GM18907 (cell line): ENCODE data around the gene ZMAT5.
"Not testable (repeated sequence)": the region's sequence is repeated elsewhere in the genome, so short reads cannot be mapped to it uniquely, and the experiment has no call there.

Experiments
- ATAC-seq: cut with Tn5 transposase; IDR thresholded peaks from one replicate; pipeline ENCODE4 v1.9.1; 2021; ENCODE audit warnings: mild to moderate bottlenecking, moderate library complexity; ENCODE audit not compliant: unreplicated experiment

ZMAT5 gene

DNA sequence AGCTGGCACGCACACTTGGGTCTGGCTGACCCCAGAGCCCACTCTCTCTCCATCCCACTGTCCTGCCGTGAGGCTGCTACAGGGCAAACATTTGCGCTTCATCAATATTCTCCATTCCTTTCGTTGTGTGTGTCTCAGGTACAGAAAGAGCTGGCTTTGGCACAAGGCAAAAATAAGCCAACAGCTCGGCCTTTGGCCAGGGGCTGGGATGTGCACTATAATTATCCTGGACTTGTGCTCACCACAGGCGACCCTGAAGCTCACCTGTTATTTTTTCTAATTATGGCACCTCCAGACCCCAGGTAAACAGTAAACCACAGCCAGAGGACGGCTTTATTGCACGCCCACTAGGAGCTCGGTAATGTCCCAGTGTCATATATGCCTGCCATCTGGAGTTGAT lies 10.9 kb downstream of the ZMAT5 start:
- no peak for ATAC-seq

DNA sequence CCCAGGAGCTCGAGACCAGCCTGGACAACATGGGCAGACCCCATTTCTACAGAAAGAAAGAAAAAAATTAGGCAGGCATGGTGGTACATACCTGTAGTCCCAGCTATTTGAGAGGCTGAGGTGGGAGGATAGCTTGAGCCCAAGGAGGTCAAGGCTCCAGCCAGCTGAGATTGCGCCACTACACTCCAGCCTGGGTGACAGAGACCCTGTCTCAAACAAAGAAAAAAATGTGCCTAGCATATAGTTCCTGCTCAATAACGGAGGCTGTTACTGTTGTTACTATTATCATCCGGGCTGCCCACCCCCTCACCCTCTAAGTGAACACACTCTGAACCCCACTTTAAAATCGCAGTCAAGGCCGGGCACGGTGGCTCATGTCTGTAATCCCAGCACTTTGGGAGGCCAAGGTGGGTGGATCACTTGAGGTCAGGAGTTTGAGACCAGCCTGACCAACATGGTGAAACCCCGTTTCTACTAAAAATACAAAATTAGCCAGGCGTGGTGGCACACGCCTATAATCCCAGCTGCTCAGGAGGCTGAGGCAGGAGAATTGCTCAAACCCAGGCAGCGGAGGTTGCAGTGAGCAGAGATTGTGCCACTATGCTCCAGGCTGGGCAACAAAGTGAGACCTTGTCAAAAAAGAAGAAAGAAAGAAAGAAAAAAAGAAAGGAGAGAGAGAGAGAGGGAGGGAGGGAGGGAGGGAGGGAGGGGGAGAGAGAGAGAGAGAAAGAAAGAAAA lies 12.0 kb downstream of the ZMAT5 start:
- ATAC-seq, result not testable (repeated sequence)

DNA sequence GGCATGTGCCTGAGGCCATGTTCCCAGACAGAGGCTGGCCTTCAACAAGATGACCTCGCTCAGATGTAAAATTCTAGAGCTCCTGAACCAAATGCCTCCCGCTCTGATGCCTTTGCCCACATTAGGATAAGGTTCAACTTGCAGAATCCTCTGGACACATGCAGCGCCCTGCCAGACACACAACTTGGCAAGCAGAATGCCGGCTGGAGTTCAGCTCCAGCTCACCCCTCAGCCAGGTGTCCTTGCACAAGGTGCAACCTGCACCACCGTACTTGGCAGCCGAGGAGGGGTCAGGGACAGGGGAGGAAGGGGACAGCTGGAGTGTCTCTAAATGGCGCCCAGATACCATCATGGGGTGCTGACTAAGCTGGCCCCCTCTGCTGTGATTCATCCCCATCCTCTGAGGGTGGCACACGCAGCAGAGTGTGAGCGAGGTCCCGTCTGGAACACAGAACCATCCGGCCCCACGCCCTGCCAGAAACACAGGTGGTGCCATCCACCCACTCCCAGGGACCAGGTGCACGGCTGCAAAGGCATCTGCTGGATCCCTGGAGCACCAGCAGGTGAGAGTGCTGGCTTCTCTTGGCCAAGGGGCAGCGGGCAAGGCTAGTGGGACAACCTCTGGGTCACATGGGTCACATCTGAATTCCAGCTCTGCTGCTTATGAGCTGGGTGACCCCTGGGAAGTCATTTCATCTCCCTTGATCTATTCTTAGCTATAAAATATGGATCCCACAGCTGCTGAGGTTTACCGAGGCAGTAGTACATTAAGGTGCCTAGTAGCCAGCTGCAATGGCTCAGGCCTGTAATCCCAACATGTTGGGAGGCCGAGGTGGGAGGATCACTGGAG lies 12.8 kb downstream of the ZMAT5 start:
- ATAC-seq, result no peak

DNA sequence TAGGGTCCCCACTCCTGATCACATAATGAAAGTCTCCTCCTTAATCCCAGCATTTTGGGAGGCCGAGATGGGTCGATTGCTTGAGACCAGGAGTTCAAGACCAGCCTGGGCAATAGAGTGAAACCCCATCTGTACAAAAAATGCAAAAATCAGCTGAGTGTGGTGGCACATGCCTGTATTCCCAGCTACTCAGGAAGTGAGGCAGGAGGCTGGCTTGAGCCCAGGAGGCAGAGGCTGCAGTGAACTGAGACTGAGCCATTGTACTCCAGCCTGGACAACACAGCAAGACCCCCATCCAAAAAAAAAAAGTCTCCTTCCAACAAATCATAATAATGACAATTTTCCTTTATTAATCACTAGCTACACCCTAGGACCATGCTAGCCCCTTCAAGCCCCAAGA lies 15.1 kb downstream of the ZMAT5 start:
- ATAC-seq, result no peak

DNA sequence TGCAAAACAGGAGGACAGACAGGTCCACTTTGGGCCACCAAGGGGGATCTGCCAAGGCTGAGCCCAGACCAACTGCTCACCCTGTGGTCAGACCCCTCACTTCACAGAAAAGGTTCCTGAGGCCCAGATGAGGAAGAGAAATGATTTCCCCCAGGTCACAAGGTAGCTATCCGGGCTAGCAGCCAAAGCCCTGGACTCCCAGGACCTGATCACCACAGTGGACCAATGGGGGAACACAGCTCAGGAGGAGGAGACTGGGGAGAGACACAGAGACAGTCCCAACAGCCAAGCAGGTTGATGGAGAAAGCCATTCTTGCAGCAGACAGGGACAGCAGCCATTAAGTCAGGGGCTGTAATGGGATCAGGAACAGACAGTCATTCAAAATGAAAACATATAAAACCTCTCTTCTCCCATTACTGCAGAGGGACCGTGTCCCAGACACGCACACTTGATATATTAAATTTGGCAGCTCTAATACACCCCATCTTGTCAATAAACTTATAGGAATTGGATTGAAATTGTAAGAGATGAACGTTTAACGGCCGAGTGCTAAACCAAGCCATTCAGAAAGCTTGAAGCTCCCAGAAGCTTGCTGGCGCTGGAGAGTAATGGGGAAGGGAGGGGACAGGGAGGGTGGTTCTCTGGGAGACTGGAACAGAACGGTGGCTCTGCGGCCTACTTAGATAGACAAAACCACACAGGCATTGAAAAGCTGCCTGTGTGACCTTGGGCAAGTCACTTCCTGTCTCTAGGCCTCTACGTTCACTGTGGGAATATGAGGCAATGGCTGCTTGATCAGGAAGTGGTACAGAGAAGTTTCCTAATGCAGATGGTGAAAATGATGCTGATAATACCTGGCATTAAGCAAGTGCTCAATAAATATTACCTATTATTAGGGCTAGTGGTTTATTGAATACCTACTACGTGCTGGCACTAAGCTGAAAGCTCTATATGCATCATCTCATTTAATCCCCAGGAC lies 16.0 kb downstream of the ZMAT5 start:
- ATAC-seq, result no peak

DNA sequence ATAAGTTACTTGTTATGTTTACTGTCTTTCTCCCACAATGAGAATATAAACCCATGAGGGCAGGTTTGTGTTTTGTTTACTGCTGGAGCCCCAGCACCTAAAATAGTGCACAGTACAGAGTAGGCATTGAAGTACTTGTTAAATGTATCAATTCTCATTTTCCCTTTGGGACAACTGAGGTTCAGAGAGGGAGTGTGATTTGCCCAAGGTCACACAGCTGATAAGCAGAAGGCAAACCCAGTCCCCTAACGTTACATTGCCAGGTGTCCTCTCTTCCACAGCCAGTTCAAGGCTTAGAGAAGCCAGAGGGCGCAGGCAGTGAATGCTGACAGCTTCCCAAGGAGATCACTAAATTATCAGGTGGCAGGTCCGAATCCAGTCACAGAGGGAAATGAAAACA lies 16.8 kb downstream of the ZMAT5 start:
- ATAC-seq, result no peak

DNA sequence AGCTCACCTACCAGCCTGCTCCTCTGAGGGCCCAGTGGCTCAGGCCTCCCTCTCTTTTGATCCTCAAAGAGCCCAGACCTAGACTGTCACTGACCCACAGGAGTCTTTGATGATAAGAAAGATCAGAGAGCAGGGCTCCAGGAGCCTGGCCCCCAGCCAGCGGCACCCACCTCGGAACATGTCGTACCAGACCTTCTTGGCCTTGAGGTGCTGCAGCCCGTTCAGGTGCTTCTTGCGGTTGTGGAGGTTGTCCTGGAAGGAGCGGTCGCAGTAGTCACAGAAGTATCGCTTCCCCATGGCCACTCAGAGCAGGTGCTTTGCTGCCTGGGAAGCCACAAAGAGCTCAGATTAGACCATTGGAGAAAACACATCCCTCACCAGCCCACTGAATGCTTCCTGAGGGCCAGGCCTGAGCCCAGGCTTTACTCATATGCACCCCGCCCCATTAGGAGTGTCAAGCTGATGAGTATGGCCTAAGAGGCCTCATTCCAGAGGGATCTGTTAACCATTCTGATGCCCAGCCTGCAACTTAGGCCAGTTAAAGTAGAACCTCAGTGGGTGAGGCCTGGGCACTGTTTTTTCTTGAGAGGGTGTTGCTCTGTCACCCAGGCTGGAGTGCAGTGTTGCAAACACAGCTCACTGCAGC lies 18.4 kb downstream of the ZMAT5 start:
- ATAC-seq, result no peak

DNA sequence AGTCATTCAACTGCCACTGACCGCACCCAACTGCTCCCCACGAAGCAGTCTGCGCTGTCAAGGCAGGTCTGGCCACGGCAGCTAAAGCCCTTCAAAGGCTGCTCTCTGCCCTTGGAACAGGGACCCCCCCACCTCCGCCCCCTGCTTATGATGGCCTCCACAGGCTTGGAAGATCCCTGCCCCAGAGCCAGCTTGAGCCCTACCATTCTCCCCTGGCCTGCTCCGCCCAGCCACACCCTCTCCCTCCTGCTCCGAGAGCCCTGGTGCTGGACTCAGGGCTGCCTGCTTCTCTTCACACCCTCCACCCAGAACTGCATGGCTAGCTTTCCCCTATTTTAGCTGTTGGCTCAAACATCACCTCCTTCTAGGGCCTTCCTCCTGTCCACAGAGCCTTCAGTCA lies 19.0 kb downstream of the ZMAT5 start:
- ATAC-seq, result no peak

DNA sequence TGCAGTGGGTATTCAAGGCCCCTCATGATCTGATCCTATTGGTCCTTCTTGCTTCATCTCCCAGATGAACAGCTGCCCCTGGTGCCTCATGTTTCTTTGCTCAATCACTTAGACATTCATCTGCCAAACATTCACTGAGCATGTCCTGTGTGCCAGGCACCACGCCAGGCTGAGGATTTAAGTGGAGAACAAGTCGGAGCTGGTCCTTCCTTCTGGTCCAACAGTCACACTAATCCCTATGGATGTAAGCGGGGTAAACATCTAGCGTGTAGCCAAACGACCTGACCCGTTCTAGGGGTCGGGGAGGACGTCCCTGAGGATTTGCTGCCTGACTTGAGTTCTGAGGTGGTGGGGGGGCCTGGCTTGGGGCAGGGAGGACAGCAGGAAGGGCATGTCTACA lies 21.9 kb downstream of the ZMAT5 start:
- ATAC-seq, result no peak

DNA sequence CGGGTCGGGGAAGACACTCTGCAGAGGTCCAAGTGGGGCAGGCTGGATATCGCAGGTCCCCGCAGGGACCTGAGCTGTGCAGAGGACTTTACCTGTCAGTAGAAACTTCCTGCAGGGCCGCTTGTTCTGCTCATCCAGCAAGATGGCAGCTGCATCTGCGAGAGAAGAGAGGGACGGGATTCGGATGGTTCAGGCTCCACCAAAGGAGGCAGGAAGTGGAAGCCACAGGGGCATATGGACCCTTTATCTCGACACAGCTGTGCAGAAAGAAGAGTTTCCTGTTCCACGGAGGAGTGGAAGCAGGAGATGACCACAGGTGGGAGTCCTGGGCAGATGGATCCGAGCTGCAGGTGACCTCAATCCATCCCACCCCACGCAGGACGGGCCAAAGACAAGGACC lies 24.5 kb downstream of the ZMAT5 start:
- no peak for ATAC-seq

DNA sequence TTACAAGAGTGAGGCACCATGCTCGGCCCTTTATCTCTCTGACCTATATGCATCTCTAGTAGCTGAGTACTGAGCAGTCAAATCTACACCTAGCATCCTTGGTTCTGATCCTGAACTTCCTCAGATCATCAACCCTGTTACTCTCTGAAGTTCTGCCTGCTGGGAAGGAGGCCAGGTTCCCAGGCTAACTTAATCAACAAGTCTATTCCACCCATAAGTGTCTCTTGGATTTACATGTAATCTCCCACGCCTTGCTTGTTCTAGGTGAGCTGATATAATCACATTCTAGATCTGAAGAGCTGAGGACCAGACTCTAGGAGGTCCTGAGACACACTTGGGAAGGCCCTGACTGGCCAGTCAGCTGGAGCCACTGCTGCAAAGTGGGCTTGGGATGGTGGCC lies 24.9 kb downstream of the ZMAT5 start:
- ATAC-seq, result no peak

DNA sequence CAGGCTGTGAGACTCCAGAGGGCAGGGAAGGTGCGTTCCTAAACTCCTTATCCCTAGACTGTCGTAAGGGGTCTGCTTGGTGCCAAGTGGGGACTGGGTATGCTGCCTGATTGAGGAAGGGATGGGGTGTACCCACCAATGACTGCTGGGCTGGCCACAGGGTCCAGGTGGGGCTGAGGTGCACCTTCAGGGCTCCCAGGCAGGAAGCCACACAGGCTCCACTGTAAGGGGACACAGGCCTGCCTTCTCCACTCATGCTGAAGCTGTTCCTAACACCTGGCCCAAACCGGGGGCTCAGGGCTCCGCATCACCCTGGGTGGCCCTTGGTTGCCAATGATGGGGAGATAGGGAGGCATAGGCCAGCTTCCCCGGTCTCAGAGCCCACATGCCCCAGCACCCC lies 26.6 kb downstream of the ZMAT5 start:
- ATAC-seq, result no peak

DNA sequence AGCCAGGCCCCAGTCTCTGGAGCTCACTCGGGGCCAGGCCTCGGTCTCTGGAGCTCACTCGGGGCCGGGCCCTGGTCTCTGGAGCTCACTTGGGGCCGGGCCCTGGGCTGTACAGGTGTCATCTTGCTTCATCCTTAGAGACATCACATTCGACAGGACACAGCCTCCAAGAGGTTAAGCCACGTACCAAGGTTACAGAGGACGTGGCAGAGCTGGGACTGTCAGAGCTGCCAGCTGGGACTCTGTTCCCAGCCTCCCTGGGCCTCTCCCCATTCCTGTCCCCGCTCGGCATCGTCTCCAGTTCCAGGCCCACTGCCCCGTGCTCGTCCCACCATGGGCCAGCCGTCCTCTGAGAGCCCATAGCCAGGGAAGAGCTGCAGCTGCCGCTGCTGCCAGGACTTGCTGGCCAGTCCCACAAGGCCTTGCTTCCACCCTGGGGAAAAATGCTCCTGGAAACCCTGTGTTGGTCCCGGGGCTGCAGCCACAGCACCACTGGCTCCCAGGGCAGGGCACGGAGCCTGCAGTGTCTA lies 27.4 kb downstream of the ZMAT5 start:
- ATAC-seq, result no peak

DNA sequence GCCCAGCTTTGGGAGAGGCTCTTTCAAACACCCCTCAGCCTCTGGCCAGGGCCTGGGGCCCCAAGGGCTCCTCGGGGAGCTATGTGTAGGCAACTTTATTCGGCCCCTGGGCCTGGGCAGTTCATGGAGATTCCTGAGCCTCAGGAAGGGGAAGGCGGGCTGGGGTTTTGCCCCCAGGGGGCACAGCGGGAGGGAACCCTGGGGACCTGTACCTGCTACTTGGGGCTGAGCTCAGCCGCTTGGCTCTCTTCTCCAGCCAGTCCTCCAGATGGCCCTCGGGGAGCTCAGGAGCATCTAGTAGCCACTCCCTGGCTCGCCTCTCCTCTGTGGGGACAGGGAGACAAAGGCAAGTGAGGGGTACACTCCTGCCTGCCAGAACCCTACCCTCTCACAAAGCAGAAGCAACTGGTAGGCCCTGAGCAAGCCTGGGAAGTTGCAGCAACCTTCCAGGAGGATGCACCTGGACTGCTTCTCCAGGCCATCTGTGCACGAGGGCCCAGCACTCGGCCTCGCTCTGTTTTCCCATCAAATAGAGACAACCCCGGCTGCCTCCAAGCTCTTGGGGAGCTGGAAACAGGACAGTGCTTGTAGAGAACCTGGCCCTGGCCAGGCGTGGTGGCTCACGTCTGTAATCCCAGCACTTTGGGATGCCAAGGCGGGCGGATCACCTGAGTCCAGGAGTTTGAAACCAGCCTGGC lies 28.5 kb downstream of the ZMAT5 start:
- no peak for ATAC-seq

DNA sequence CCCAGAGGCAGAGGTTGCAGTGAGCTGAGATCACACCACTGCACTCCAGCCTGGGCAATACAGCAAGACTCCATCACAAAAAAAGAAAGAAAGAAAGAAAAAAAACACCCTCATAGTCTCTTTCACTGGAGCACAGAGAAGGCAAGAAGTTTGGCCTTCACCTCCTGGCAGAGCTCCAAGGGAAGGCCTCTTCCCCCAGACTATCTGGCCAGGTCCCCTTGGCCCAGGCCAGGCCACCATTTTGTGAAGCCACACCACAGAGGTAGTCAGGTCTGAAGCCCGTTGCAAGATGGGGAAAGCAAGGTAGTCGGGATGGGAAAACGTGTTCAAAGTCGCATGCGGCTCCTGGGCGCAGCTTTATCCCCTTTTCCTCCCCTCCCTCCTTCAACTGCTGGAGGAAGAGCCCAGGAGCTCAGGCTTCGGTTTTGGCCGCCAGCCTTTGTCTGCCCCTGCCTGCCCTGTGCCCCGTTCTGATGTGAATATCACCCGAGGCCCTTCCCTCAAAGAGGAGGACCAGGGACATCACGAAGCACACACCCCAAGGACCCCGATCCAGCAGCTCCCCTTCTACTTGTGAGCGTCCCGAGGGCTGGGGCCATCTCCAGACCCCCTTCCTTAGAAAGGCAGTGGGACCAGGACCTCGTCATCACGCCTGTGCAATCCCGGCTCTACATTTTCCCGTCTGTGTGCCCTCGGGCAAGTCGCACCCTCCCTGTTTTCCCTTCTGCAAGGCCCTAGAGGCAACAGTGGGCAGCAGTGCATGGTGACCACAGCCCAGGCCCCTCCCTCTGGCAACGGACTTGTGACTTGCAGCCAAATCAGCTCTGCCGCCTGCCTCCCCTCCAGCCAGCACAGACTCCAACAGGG lies 29.3 kb downstream of the ZMAT5 start:
- ATAC-seq, result no peak

DNA sequence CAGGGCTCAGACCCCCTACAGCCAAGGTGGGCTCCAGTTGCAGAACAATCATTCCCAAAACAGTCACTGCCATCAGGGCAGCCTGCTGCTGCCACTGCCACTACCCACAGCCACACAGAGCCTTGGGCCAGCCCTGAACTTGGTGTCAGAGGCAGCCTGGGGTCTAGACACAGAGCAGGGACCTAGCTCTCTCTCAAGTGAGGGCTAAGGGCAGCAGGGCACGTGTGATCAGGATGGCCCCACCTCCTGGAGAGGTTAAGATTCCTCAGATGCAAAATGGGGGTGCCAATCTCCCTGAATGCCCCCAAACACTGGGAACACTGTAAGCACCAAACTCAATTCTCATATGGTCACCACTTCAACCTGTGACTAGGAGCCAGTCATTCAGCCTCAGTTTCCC lies 31.4 kb downstream of the ZMAT5 start:
- no peak for ATAC-seq

DNA sequence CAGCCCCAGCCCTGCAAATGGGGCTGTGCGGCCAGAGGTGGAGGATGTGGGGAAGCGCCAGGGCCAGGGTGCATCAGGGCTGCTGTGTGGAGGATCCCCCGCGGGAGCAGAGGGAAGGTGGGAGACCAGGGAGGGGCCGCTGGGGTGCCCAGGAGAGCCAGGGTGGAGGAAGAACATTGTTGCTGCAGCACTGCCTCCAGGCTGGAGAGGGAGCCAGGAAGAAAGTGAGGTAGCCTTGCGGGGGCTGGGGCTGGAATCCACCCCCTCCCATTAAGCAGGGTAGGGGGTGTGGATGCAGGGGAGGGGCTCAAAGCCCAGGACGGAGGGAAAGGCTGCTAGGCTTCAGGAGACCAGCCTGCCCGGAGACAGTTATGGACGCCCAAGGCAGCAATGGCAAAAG lies 32.0 kb downstream of the ZMAT5 start:
- no peak for ATAC-seq

DNA sequence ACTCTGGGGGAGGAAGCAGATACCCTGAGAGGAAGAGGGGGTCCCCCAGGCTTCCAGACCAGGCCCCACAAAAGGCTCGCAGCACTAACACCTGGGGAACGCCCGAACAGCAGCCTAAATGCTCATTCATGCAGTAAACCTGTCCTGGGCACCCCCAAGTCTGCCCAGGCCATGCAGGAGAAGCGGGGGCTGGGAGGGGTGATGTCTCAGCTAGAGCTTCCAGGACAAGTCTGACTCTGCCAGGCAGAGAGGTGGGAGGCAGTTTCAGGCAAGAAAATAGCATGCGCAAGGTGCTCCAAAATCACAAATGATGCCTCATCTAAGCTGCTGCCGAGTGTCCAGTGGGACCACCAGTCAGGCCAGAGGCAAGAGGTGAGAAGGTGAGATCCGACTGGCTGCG lies 32.4 kb downstream of the ZMAT5 start:
- no peak for ATAC-seq
